Thymus (tissue), 11 donors: Measurements from ENCODE around the gene PAAF1. TPM values are rescaled to one million over a fixed set of nuclear protein-coding genes. Genes with fewer than 3 reads are reported as not detected.

ENCODE experiments used
- DNase-seq, 9 donors: peaks; one replicate each; pipeline ENCODE4 v3.0.0-alpha.2; 2013; ENCODE audit warnings: low spot score in 9 of 9, low read depth in 6 of 9, missing footprints in 1 of 9
- H3K27ac ChIP-seq, 2 donors: one replicate each; pipeline ENCODE4 v1.5.1; 2013; ENCODE audit warnings: control low read depth in 1 of 2, low read depth in 1 of 2, low read length in 1 of 2, mild to moderate bottlenecking in 1 of 2, moderate library complexity in 1 of 2
- H3K27me3 ChIP-seq, 2 donors: one replicate each; pipeline ENCODE4 v1.5.1; 2013; ENCODE audit warnings: low read length in 1 of 2; ENCODE audit not compliant: control insufficient read depth in 2 of 2, insufficient read depth in 1 of 2
- H3K36me3 ChIP-seq, 2 donors: one replicate each; pipeline ENCODE4 v1.5.1; 2013; ENCODE audit warnings: low read length in 1 of 2, mild to moderate bottlenecking in 1 of 2, moderate library complexity in 1 of 2; ENCODE audit not compliant: control insufficient read depth in 2 of 2, insufficient read depth in 2 of 2
- H3K4me1 ChIP-seq, 2 donors: one replicate each; pipeline ENCODE4 v1.5.1; 2013; ENCODE audit warnings: low read length in 2 of 2; ENCODE audit not compliant: control insufficient read depth in 2 of 2, insufficient read depth in 2 of 2
- H3K4me3 ChIP-seq, 2 donors: one replicate each; pipeline ENCODE4 v1.5.1; 2013; ENCODE audit warnings: low read length in 2 of 2, control low read depth in 1 of 2, mild to moderate bottlenecking in 1 of 2
- H3K9me3 ChIP-seq, 2 donors: one replicate each; pipeline ENCODE4 v1.5.1; 2013; ENCODE audit warnings: low read length in 1 of 2, mild to moderate bottlenecking in 1 of 2; ENCODE audit not compliant: control insufficient read depth in 2 of 2, insufficient read depth in 1 of 2
- WGBS: extraction: QIAGEN DNeasy Blood & Tissue Kit; methylation state at CpG from one replicate; pipeline ENCODE4 v1.1.7; 2013; 5-methylcytosine and 5-hydroxymethylcytosine counted together
- polyA plus RNA-seq: library from polyadenylated mRNA; stranded (reverse); fragments of 200-250 nt; gene quantifications from one replicate; pipeline ENCODE4 v1.2.3, GENCODE V29; 2013
- total RNA-seq: library from RNA; stranded (reverse); fragments of 120-200 nt; gene quantifications from one replicate; pipeline ENCODE4 v1.2.4, GENCODE V29; 2013
- donor health status: healthy.

Gene PAAF1
- total and polyA plus RNA-seq, 2 donors, result 9.5 to 24.7 TPM

GRCh38 chr11:73893041-73893440, 16.2 kb downstream of the PAAF1 start:
- Histone ChIP-seq H3K4me1 (no peaks in the 10 kb centered on the region), H3K4me3 (no peak overlapping the region), H3K9me3 (no peaks in the 10 kb centered on the region), H3K27ac (no peak overlapping the region), H3K27me3 (no peaks in the 10 kb centered on the region), H3K36me3 (peaks cover 9 to 20% of the 10 kb centered on the region in 2 donors)
- no peak for DNase-seq
- 98% methylated on average over 3 of the region's 3 CpGs for WGBS

GRCh38 chr11:73894725-73895335, 18.0 kb downstream of the PAAF1 start:
- Histone ChIP-seq H3K27ac (no peak overlapping the region), H3K9me3 (no peaks in the 10 kb centered on the region), H3K27me3 (no peaks in the 10 kb centered on the region), H3K4me3 (no peak overlapping the region), H3K4me1 (no peaks in the 10 kb centered on the region), H3K36me3 (peaks cover 15 to 18% of the 10 kb centered on the region in 2 donors)
- WGBS, result 97% methylated on average over 5 of the region's 5 CpGs
- no peak for DNase-seq

- H3K4me3 ChIP-seq, result no peak overlapping the region
- H3K36me3 ChIP-seq, result peaks cover 15 to 22% of the 10 kb centered on the region in 2 donors
- 96% methylated on average over 1 of the region's 1 CpG for WGBS
Observed at GRCh38 chr11:73902303-73902702, 25.5 kb downstream of the PAAF1 start.

GRCh38 chr11:73907191-73907590, 30.4 kb downstream of the PAAF1 start:
- 84% methylated on average over 4 of the region's 4 CpGs for WGBS
- H3K9me3 ChIP-seq, result no peaks in the 10 kb centered on the region
- H3K27me3 ChIP-seq, result no peaks in the 10 kb centered on the region
- DNase-seq, result peak in 8 of 9 donors; percentile 13 to 64 (median 38)
- H3K27ac ChIP-seq, result peak overlapping the region in 1 of 2 donors; percentile 83
- H3K36me3 ChIP-seq, result peaks cover 7 to 16% of the 10 kb centered on the region in 2 donors
- no peak overlapping the region for H3K4me3 ChIP-seq
- H3K4me1 ChIP-seq, result peaks cover 0 to 8% of the 10 kb centered on the region in 2 donors

More at GRCh38 chr11:73902303-73902702, 25.5 kb downstream of the PAAF1 start:
- no peak for DNase-seq
- Histone ChIP-seq H3K27me3 (no peaks in the 10 kb centered on the region), H3K27ac (no peak overlapping the region), H3K4me1 (peaks cover 0 to 2% of the 10 kb centered on the region in 2 donors), H3K9me3 (no peaks in the 10 kb centered on the region)

GRCh38 chr11:73912026-73912425, 35.2 kb downstream of the PAAF1 start:
- Histone ChIP-seq H3K9me3 (no peaks in the 10 kb centered on the region), H3K27ac (no peak overlapping the region), H3K4me3 (no peak overlapping the region), H3K36me3 (peaks cover 25 to 31% of the 10 kb centered on the region in 2 donors), H3K4me1 (peaks cover 0 to 8% of the 10 kb centered on the region in 2 donors), H3K27me3 (no peaks in the 10 kb centered on the region)
- 98% methylated on average over 2 of the region's 2 CpGs for WGBS
- DNase-seq, result no peak

- Histone ChIP-seq H3K4me3 (no peak overlapping the region), H3K4me1 (no peaks in the 10 kb centered on the region), H3K27ac (no peak overlapping the region), H3K9me3 (no peaks in the 10 kb centered on the region), H3K27me3 (no peaks in the 10 kb centered on the region), H3K36me3 (peaks cover 29 to 40% of the 10 kb centered on the region in 2 donors)
- DNase-seq, result no peak
Observed at GRCh38 chr11:73913472-73913871, 36.7 kb downstream of the PAAF1 start.

GRCh38 chr11:73914284-73914683, 37.5 kb downstream of the PAAF1 start:
- Histone ChIP-seq H3K9me3 (no peaks in the 10 kb centered on the region), H3K4me3 (no peak overlapping the region), H3K27ac (no peak overlapping the region), H3K4me1 (no peaks in the 10 kb centered on the region), H3K36me3 (peaks cover 31 to 42% of the 10 kb centered on the region in 2 donors), H3K27me3 (no peaks in the 10 kb centered on the region)
- no peak for DNase-seq
- 96% methylated on average over 4 of the region's 4 CpGs for WGBS

GRCh38 chr11:73916435-73916834, 39.6 kb downstream of the PAAF1 start:
- Histone ChIP-seq H3K9me3 (no peaks in the 10 kb centered on the region), H3K4me1 (no peaks in the 10 kb centered on the region), H3K36me3 (peaks cover 32 to 42% of the 10 kb centered on the region in 2 donors), H3K27me3 (no peaks in the 10 kb centered on the region), H3K27ac (no peak overlapping the region), H3K4me3 (no peak overlapping the region)
- no peak for DNase-seq
- WGBS, result 97% methylated on average over 1 of the region's 1 CpG

- H3K36me3 ChIP-seq, result peaks cover 23 to 33% of the 10 kb centered on the region in 2 donors
- 98% methylated on average over 4 of the region's 4 CpGs for WGBS
- H3K27me3 ChIP-seq, result no peaks in the 10 kb centered on the region
- no peaks in the 10 kb centered on the region for H3K4me1 ChIP-seq
- no peak for DNase-seq
- H3K4me3 ChIP-seq, result no peak overlapping the region
- H3K9me3 ChIP-seq, result no peaks in the 10 kb centered on the region
- H3K27ac ChIP-seq, result no peak overlapping the region
Observed at GRCh38 chr11:73921180-73921579, 44.4 kb downstream of the PAAF1 start.
